Measurements from ENCODE around the gene MIOX. TPM values are rescaled to one million over a fixed set of nuclear protein-coding genes. Genes with fewer than 3 reads are reported as not detected.

The MIOX gene
- total and polyA plus RNA-seq, 9 of the 15 experiments (the other 6 are each of a cell fraction or from before 2014, with no cell fraction given): 0.08 TPM; not detected in 8

DNA sequence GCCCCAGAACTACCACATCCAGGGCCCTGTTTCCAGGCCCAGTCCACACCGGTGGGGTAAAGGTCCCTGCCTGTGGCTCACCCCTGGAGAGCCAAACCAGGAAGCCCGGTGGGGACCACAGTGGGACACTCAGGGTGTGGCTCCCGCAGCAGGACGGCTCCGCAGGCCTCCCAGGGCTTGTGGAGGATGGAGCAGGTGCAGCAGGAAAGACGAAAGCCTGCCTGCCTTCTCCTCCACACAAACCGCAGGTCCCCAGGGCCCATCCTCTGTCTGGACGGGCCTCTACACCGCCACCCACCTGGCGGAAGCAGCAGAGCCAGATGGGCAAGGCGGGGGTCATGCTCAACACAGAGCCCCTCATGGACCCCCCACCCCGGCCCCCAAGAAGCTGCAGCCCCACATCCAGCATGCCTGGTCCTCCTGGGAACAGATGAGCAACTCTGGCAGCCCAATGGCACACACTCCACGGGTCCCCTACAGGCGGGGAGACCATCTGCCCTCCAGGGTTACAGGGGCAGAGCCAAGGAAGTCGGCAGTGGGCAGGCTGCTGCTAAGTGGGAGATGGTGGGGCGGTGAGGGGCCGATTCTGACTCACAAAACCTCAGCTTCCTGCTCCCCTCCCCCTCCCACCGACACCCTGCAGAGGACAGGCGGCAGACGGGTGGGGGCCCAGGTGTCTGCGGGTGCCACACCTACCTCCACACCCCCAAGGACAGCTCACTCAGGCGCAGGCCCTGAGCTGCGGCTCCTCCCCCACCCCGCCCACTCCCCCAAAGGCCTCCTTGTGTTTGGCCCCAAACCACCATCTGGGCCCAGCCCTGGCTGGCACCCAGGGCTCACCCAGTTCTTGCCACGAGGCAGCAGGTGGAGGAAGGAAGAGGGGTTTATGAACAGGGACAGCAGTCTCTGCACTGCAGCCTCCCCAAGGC is 17.0 kb upstream of the MIOX start (continued):
- TF ChIP-seq PCBP1 (IDR thresholded peaks at IDR 0.05; ENCODE audit: low read depth, low read length, poor library complexity, severe bottlenecking) (no peak), TEAD1 (CRISPR knock-in tag; IDR thresholded peaks at IDR 0.05) (no peak), TAF7 (tag; IDR thresholded peaks at IDR 0.05) (no peak), EGR1 (conservative IDR thresholded peaks at IDR 0.05) (peak; percentile 45; the same call in 1 of the 2 replicates), ZNF239 (CRISPR knock-in tag; IDR thresholded peaks at IDR 0.05) (no peak), ZNF311 (CRISPR knock-in tag; IDR thresholded peaks at IDR 0.05) (no peak), NRF1 (conservative IDR thresholded peaks at IDR 0.05 in 1 of 2, IDR thresholded peaks at IDR 0.05 in 1 of 2) (peak; percentile 56 to 66; a peak in 3 of 4 replicates)
- TF ChIP-seq, protein P1, sequence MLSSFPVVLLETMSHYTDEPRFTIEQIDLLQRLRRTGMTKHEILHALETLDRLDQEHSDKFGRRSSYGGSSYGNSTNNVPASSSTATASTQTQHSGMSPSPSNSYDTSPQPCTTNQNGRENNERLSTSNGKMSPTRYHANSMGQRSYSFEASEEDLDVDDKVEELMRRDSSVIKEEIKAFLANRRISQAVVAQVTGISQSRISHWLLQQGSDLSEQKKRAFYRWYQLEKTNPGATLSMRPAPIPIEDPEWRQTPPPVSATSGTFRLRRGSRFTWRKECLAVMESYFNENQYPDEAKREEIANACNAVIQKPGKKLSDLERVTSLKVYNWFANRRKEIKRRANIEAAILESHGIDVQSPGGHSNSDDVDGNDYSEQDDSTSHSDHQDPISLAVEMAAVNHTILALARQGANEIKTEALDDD (IDR thresholded peaks at IDR 0.05): no peak

DNA sequence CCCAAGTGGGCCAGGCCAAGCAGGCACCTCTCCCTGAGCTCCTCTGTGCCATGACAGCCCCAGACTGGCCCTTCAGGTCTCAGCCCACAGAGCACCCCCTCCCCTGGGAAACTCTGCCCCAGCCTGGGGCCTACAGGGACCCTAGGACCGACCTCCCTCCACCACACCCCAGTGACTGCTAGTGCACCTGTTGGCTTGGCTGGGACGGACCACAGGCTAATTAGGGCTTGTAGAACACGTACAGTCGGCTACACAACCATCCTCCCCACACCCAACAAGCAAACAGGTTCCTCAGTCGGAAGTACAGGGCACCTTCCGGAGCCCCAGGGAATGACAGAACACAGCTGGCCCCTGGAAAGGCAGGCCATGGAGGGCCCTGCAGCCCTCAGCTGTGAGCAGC is 16.2 kb upstream of the MIOX start:
- peaks cover 8% of the 10 kb centered on the region for H3K9me1 ChIP-seq (ENCODE audit: control insufficient read depth, insufficient read depth, low read length)
- no peak overlapping the region for H2AFZ ChIP-seq (ENCODE audit: low read depth, low read length)
- H4K20me1 ChIP-seq (replicated peaks; ENCODE audit: control insufficient read depth, insufficient read depth, low read length): peaks cover 37% of the 10 kb centered on the region
- H3K4me3 ChIP-seq: no peak overlapping the region
- peaks cover 19% of the 10 kb centered on the region; the same call in 1 of the 3 replicates for H3K36me3 ChIP-seq (ENCODE audit: control insufficient read depth, insufficient read depth, low read length)
- peaks cover 57% of the 10 kb centered on the region for H3K79me2 ChIP-seq (ENCODE audit: control insufficient read depth, insufficient read depth, low read length)
- H3K4me1 ChIP-seq (replicated peaks in 1 of 2; ENCODE audit: control insufficient read depth in 2 of 2, insufficient read depth in 2 of 2, low read length in 2 of 2): peaks cover 27 to 46% of the 10 kb centered on the region in 2 experiments
- ChIA-PET POLR2A (interaction anchor here (0.5 to 1.2 kb wide), 4 partner anchors 19 to 917 kb away, joined by 3 to 4 read pairs (median 4); no protein-coding TSS in a partner anchor), CTCF (ENCODE audit: low intra/inter-chr PET ratio) (no interaction called here)
- ATAC-seq: no peak
- H3K9me3 ChIP-seq (replicated peaks; ENCODE audit: control insufficient read depth, insufficient read depth, low read depth, low read length): no peaks in the 10 kb centered on the region
- intact Hi-C loops (cut with micrococcal nuclease): no loop called here
- in situ Hi-C loops (cut with MboI): no loop called here
- no peaks in the 10 kb centered on the region for H3K27me3 ChIP-seq (ENCODE audit: control insufficient read depth in 2 of 2, insufficient read depth in 2 of 2, low read length in 2 of 2)
- FAIRE-seq: no peak
- BruUV-seq (replicated peaks): no TSS peak
- H3K27ac ChIP-seq (ENCODE audit: extremely low read depth, low read depth, low read length): no peak overlapping the region
- no peak overlapping the region for H3K4me2 ChIP-seq (ENCODE audit: insufficient read depth, low read length)
- no peak for DNase-seq (ENCODE audit: extremely low read depth in 1 of 4, low spot score in 3 of 4)
- WGBS (ENCODE audit: insufficient coverage, low coverage, missing lambda C conversion rate): 57% methylated on average over 3 of the region's 6 CpGs
- peak overlapping the region in 1 of 2 experiments; percentile 71; a peak in 2 of 4 replicates for H3K9ac ChIP-seq (ENCODE audit: insufficient read depth in 1 of 2, low read depth in 2 of 2, low read length in 2 of 2)
- TF ChIP-seq, protein P2, sequence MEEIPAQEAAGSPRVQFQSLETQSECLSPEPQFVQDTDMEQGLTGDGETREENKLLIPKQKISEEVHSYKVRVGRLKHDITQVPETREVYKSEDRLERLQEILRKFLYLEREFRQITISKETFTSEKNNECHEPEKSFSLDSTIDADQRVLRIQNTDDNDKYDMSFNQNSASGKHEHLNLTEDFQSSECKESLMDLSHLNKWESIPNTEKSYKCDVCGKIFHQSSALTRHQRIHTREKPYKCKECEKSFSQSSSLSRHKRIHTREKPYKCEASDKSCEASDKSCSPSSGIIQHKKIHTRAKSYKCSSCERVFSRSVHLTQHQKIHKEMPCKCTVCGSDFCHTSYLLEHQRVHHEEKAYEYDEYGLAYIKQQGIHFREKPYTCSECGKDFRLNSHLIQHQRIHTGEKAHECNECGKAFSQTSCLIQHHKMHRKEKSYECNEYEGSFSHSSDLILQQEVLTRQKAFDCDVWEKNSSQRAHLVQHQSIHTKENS (CRISPR knock-in tag; IDR thresholded peaks at IDR 0.05): no peak
- TF ChIP-seq FOXK1 (CRISPR knock-in tag; IDR thresholded peaks at IDR 0.05; ENCODE audit: borderline replicate concordance) (no peak), ZNF140 (CRISPR knock-in tag; IDR thresholded peaks at IDR 0.05) (no peak), ZNF507 (tag; conservative IDR thresholded peaks at IDR 0.05) (no peak), ILF3 (IDR thresholded peaks at IDR 0.05; ENCODE audit: borderline replicate concordance) (no peak), ETV5 (CRISPR knock-in tag; IDR thresholded peaks at IDR 0.05; ENCODE audit: low read depth) (no peak), ZNF668 (CRISPR knock-in tag; IDR thresholded peaks at IDR 0.05) (no peak), PPARD (CRISPR knock-in tag; IDR thresholded peaks at IDR 0.05) (no peak), RBM14 (IDR thresholded peaks at IDR 0.05; ENCODE audit: borderline replicate concordance, insufficient read depth, low read depth, low read length) (no peak)
- TF ChIP-seq, protein P3, sequence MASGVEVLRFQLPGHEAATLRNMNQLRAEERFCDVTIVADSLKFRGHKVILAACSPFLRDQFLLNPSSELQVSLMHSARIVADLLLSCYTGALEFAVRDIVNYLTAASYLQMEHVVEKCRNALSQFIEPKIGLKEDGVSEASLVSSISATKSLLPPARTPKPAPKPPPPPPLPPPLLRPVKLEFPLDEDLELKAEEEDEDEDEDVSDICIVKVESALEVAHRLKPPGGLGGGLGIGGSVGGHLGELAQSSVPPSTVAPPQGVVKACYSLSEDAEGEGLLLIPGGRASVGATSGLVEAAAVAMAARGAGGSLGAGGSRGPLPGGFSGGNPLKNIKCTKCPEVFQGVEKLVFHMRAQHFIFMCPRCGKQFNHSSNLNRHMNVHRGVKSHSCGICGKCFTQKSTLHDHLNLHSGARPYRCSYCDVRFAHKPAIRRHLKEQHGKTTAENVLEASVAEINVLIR (CRISPR knock-in tag; IDR thresholded peaks at IDR 0.05): no peak
